IMR-90 (cell line): ENCODE data around the gene CCDC51. TPM values are rescaled to one million over a fixed set of nuclear protein-coding genes. Genes with fewer than 3 reads are reported as not detected.
A peak's percentile ranks its signal among the peaks of the same experiment; 100 is the strongest.

Source experiments
- ATAC-seq: fragments of 200-7000 bp; cut with Tn5 transposase; 2 replicates; pipeline ENCODE4 v1.9.1; 2020; ENCODE audit warnings: low read depth, mild to moderate bottlenecking, moderate library complexity
- BruUV-seq: library from RNA; stranded (reverse); fragments of 400-500 nt; replicated peaks from 2 replicates; lab custom pipeline; 2021; lab: Mats Ljungman, UMichigan
- CTCF ChIA-PET: fragments of 300-600 bp; formaldehyde crosslinking; extraction: SDS; loops from one replicate; lab custom pipeline; 2021; ENCODE audit warnings: antibody characterized with exemption; lab: Yijun Ruan, JAX
- POLR2A ChIA-PET: fragments of 300-600 bp; sonication (Branson Sonifier 250); formaldehyde crosslinking; loops from one replicate; lab custom pipeline; 2022; ENCODE audit warnings: antibody characterized with exemption; ENCODE audit not compliant: unreplicated experiment; lab: Charles Lee
- DNase-seq: peaks from one replicate; pipeline ENCODE4 v3.0.0; 2013
- H2AFZ ChIP-seq: replicated peaks from 2 replicates; pipeline ENCODE3; 2013; ENCODE audit warnings: low read length, mild to moderate bottlenecking; ENCODE audit not compliant: poor library complexity
- H2AK5ac ChIP-seq: 2 replicates; pipeline ENCODE4 v1.6.1; 2013; ENCODE audit warnings: low read depth, low read length, inconsistent platforms
- H2AK9ac ChIP-seq: replicated peaks from 2 replicates; pipeline ENCODE3; 2013; ENCODE audit warnings: mild to moderate bottlenecking, low read depth, low read length, moderate library complexity; ENCODE audit not compliant: poor library complexity
- H2BK120ac ChIP-seq: 2 replicates; pipeline ENCODE4 v1.6.1; 2013; ENCODE audit warnings: low read depth, low read length, inconsistent platforms
- H2BK15ac ChIP-seq: 3 replicates; pipeline ENCODE4 v1.6.1; 2013; ENCODE audit warnings: low read depth, low read length, inconsistent platforms
- H2BK20ac ChIP-seq: 2 replicates; pipeline ENCODE4 v1.6.1; 2013; ENCODE audit warnings: low read depth, mild to moderate bottlenecking, inconsistent platforms, low read length, moderate library complexity
- H2BK5ac ChIP-seq: 2 replicates; pipeline ENCODE4 v1.6.1; 2013; ENCODE audit warnings: mild to moderate bottlenecking, low read depth, low read length, inconsistent platforms; ENCODE audit not compliant: poor library complexity, severe bottlenecking
- H3K14ac ChIP-seq: replicated peaks from 2 replicates; pipeline ENCODE4 v1.6.1; 2013; ENCODE audit warnings: low read depth, low read length, inconsistent platforms
- H3K18ac ChIP-seq: 2 replicates; pipeline ENCODE4 v1.6.1; 2013; ENCODE audit warnings: low read depth, low read length, control low read depth
- H3K23ac ChIP-seq: 2 replicates; pipeline ENCODE4 v1.6.1; 2013; ENCODE audit warnings: low read depth, low read length, inconsistent platforms
- H3K27ac ChIP-seq: 2 replicates; pipeline ENCODE4 v1.5.1; 2013; ENCODE audit warnings: mild to moderate bottlenecking, control low read depth, low read length; ENCODE audit not compliant: insufficient read depth
- H3K27me3 ChIP-seq: 2 replicates; pipeline ENCODE4 v1.6.1; 2013; ENCODE audit warnings: low read length; ENCODE audit not compliant: control insufficient read depth, insufficient read depth
- H3K36me3 ChIP-seq: 2 replicates; pipeline ENCODE4 v1.6.1; 2013; ENCODE audit warnings: low read length, mixed read lengths; ENCODE audit not compliant: control insufficient read depth, insufficient read depth
- H3K4ac ChIP-seq: 2 replicates; pipeline ENCODE4 v1.6.1; 2013; ENCODE audit warnings: low read depth, low read length, inconsistent platforms
- H3K4me1 ChIP-seq: 2 replicates; pipeline ENCODE4 v1.6.1; 2013; ENCODE audit warnings: low read length, mixed read lengths; ENCODE audit not compliant: control insufficient read depth, insufficient read depth
- H3K4me2 ChIP-seq: 2 replicates; pipeline ENCODE4 v1.6.1; 2013; ENCODE audit warnings: low read depth, mild to moderate bottlenecking, control low read depth, low read length, moderate library complexity
- H3K4me3 ChIP-seq: 2 replicates; pipeline ENCODE4 v1.5.1; 2013; ENCODE audit warnings: low read depth, mild to moderate bottlenecking, control low read depth, low read length, moderate library complexity; ENCODE audit not compliant: insufficient read depth
- H3K56ac ChIP-seq: 2 replicates; pipeline ENCODE4 v1.6.1; 2013; ENCODE audit warnings: low read length, inconsistent platforms; ENCODE audit not compliant: insufficient read depth; ENCODE audit errors: extremely low read depth
- H3K79me1 ChIP-seq, 2 experiments: 2 replicates each; pipeline ENCODE4 v1.6.1; 2013; ENCODE audit warnings: low read length in 2 of 2, inconsistent platforms in 1 of 2, low read depth in 1 of 2
- H3K9ac ChIP-seq: 2 replicates; pipeline ENCODE4 v1.6.1; 2013; ENCODE audit warnings: low read depth, low read length, control low read depth
- H3K9me1 ChIP-seq: 2 replicates; pipeline ENCODE4 v1.6.1; 2013; ENCODE audit warnings: low read length, inconsistent platforms; ENCODE audit not compliant: insufficient read depth
- H3K9me3 ChIP-seq: 2 replicates; pipeline ENCODE4 v1.6.1; 2013; ENCODE audit warnings: low read length; ENCODE audit not compliant: control insufficient read depth, insufficient read depth
- H4K20me1 ChIP-seq: 2 replicates; pipeline ENCODE4 v1.6.1; 2013; ENCODE audit warnings: low read length, inconsistent platforms; ENCODE audit not compliant: insufficient read depth
- H4K5ac ChIP-seq: 2 replicates; pipeline ENCODE4 v1.6.1; 2013; ENCODE audit warnings: mild to moderate bottlenecking, low read depth, low read length, control low read depth
- H4K8ac ChIP-seq, 2 experiments: 2 replicates each; pipeline ENCODE4 v1.6.1; 2013; ENCODE audit warnings: low read depth in 2 of 2, low read length in 2 of 2, control low read depth in 1 of 2, inconsistent platforms in 1 of 2
- H4K91ac ChIP-seq: 2 replicates; pipeline ENCODE4 v1.6.1; 2013; ENCODE audit warnings: low read depth, low read length, inconsistent platforms; ENCODE audit not compliant: insufficient read depth
- BHLHE40 ChIP-seq: fragments of 150-350 bp; IDR thresholded peaks from 2 replicates; pipeline ENCODE4 v1.6.1; 2016; ENCODE audit warnings: mild to moderate bottlenecking, low read depth, low read length
- CEBPB ChIP-seq: IDR thresholded peaks from 2 replicates; pipeline ENCODE4 v1.6.1; 2012; ENCODE audit warnings: low read depth, low read length, improper control_type of control experiment
- CHD1 ChIP-seq: IDR thresholded peaks from 2 replicates; pipeline ENCODE4 v1.6.1; 2012; ENCODE audit warnings: low read depth, low read length, improper control_type of control experiment
- CTCF ChIP-seq: conservative IDR thresholded peaks from 2 replicates; pipeline ENCODE4 v1.5.1; 2012; ENCODE audit warnings: mild to moderate bottlenecking, low read depth, low read length, improper control_type of control experiment
- ELK1 ChIP-seq: fragments of 150-350 bp; IDR thresholded peaks from 2 replicates; pipeline ENCODE4 v1.6.1; 2016; ENCODE audit warnings: low read depth, mild to moderate bottlenecking, low read length, moderate library complexity, borderline replicate concordance
- FOS ChIP-seq: fragments of 150-350 bp; IDR thresholded peaks from 2 replicates; pipeline ENCODE4 v1.6.1; 2016; ENCODE audit warnings: low read depth, low read length
- MAFK ChIP-seq: IDR thresholded peaks from 2 replicates; pipeline ENCODE4 v1.6.1; 2012; ENCODE audit warnings: low read depth, low read length, improper control_type of control experiment
- MAZ ChIP-seq: IDR thresholded peaks from 2 replicates; pipeline ENCODE4 v1.6.1; 2012; ENCODE audit warnings: low read depth, mild to moderate bottlenecking, low read length, improper control_type of control experiment, moderate library complexity, borderline replicate concordance
- MXI1 ChIP-seq: IDR thresholded peaks from 2 replicates; pipeline ENCODE4 v1.6.1; 2012; ENCODE audit warnings: low read depth, mild to moderate bottlenecking, low read length, moderate library complexity, borderline replicate concordance
- POLR2A ChIP-seq: IDR thresholded peaks from 2 replicates; pipeline ENCODE4 v1.6.1; 2012; ENCODE audit warnings: mild to moderate bottlenecking, low read depth, low read length
- RAD21 ChIP-seq: IDR thresholded peaks from 2 replicates; pipeline ENCODE4 v1.6.1; 2012; ENCODE audit warnings: low read length, improper control_type of control experiment
- RCOR1 ChIP-seq: IDR thresholded peaks from 2 replicates; pipeline ENCODE4 v1.6.1; 2012; ENCODE audit warnings: mild to moderate bottlenecking, low read length, improper control_type of control experiment; ENCODE audit not compliant: insufficient replicate concordance
- SMC3 ChIP-seq: fragments of 150-350 bp; IDR thresholded peaks from 2 replicates; pipeline ENCODE4 v1.6.1; 2016; ENCODE audit warnings: low read depth, mild to moderate bottlenecking, antibody characterized with exemption, low read length, moderate library complexity
- USF2 ChIP-seq: fragments of 150-350 bp; IDR thresholded peaks from 2 replicates; pipeline ENCODE4 v1.6.1; 2017; ENCODE audit warnings: mild to moderate bottlenecking, antibody characterized with exemption, low read length, low read depth
- WGBS, 2 experiments: methylation state at CpG; one replicate each; pipeline versions ENCODE4 v1.1.5 to v1.1.7; 2013; ENCODE audit warnings: missing lambda C conversion rate in 2 of 2; ENCODE audit not compliant: insufficient read length in 1 of 2; ENCODE audit errors: extremely low coverage in 2 of 2; 5-methylcytosine and 5-hydroxymethylcytosine counted together
- dilution Hi-C: fragments of 300-500 bp; cut with HindIII; formaldehyde crosslinking; loops from one replicate; pipeline ENCODE4 v1.14.3; 2018; ENCODE audit warnings: low sequenced_read_pairs; ENCODE audit not compliant: unreplicated experiment
- in situ Hi-C: fragments of 300-500 bp; cut with MboI; formaldehyde crosslinking; loops from 3 replicates; pipeline ENCODE4 v1.14.3; 2019; ENCODE audit warnings: low sequenced_read_pairs, inconsistent platforms, mixed read lengths
- intact Hi-C: fragments of 100-400 bp; cut with micrococcal nuclease; formaldehyde crosslinking; loops from 2 replicates; pipeline ENCODE4 v1.10.0; 2022
- polyA plus RNA-seq, 3 experiments: library from polyadenylated mRNA; depleted of rRNA; stranded (reverse); fragments of >200 nt; gene quantifications; 2 replicates each; pipeline ENCODE4 v1.2.3, GENCODE V29; 2012; ENCODE audit warnings: low replicate concordance in 1 of 3
- total RNA-seq: library from RNA; depleted of rRNA; stranded (reverse); fragments of >200 nt; gene quantifications from 2 replicates; pipeline ENCODE4 v1.2.3, GENCODE V29; 2012

The CCDC51 gene
- total and polyA plus RNA-seq, 2 of the 4 experiments (the other 2 are of a cell fraction): 11.0 to 16.1 TPM

GRCh38 chr3:48397767-48398681 lies 41.9 kb downstream of the CCDC51 start:
- Histone ChIP-seq H2AK9ac (no peak overlapping the region), H2AFZ (peak overlapping the region; percentile 8), H4K5ac (no peak overlapping the region), H3K4me2 (no peak overlapping the region), H2BK5ac (no peak overlapping the region), H3K27me3 (peaks cover 14% of the 10 kb centered on the region), H3K18ac (no peak overlapping the region), H2BK120ac (no peak overlapping the region), H3K27ac (no peak overlapping the region), H3K9ac (no peak overlapping the region), H2AK5ac (no peak overlapping the region), H3K79me1 (no peaks in the 10 kb centered on the region), H3K36me3 (no peaks in the 10 kb centered on the region; the same call in 1 of the 2 replicates), H4K91ac (no peak overlapping the region), H4K8ac (no peak overlapping the region), H3K9me1 (peaks cover 7% of the 10 kb centered on the region; the same call in 1 of the 2 replicates), H3K9me3 (no peaks in the 10 kb centered on the region), H3K56ac (no peak overlapping the region), H2BK15ac (no peak overlapping the region), H3K4me1 (peaks cover 7% of the 10 kb centered on the region), H3K4ac (no peak overlapping the region), H3K14ac (no peak overlapping the region), H4K20me1 (no peaks in the 10 kb centered on the region), H3K4me3 (no peak overlapping the region), H3K23ac (no peak overlapping the region), H2BK20ac (no peak overlapping the region)
- no TSS peak for BruUV-seq
- dilution Hi-C loops (no loop called here), in situ Hi-C loops (no loop called here), intact Hi-C loops (no loop called here)
- no peak for ATAC-seq
- WGBS, 2 experiments: 80% methylated on average over 1 of the region's 9 CpGs; no CpG with 5 or more reads in 1 of the 2 experiments
- CTCF ChIA-PET: interaction anchor here (4.8 kb wide), 1 partner anchor 38 kb away, joined by 65 read pairs; no protein-coding TSS in a partner anchor
- POLR2A ChIA-PET: no interaction called here
- no peak for DNase-seq
- TF ChIP-seq ELK1 (no peak), SMC3 (no peak), CHD1 (no peak), MXI1 (no peak), USF2 (no peak), FOS (no peak), CTCF (no peak), CEBPB (no peak), RCOR1 (no peak), MAZ (no peak), POLR2A (no peak), MAFK (no peak), RAD21 (no peak), BHLHE40 (no peak)
